Tibial nerve (tissue), 3 donors: Measurements from ENCODE around the gene SMIM35.

ENCODE experiments used
- EP300 ChIP-seq, 2 donors: sonication (generic); formaldehyde crosslinking; IDR thresholded peaks; one replicate each; pipeline ENCODE4 v1.6.1; 2017; ENCODE audit warnings: antibody characterized with exemption in 2 of 2, mild to moderate bottlenecking in 1 of 2
- POLR2A ChIP-seq, 2 donors: fragments of 450-650 bp; IDR thresholded peaks; one replicate each; pipeline ENCODE4 v1.6.1; 2017; ENCODE audit warnings: antibody characterized with exemption in 2 of 2, mild to moderate bottlenecking in 2 of 2, moderate library complexity in 2 of 2

DNA sequence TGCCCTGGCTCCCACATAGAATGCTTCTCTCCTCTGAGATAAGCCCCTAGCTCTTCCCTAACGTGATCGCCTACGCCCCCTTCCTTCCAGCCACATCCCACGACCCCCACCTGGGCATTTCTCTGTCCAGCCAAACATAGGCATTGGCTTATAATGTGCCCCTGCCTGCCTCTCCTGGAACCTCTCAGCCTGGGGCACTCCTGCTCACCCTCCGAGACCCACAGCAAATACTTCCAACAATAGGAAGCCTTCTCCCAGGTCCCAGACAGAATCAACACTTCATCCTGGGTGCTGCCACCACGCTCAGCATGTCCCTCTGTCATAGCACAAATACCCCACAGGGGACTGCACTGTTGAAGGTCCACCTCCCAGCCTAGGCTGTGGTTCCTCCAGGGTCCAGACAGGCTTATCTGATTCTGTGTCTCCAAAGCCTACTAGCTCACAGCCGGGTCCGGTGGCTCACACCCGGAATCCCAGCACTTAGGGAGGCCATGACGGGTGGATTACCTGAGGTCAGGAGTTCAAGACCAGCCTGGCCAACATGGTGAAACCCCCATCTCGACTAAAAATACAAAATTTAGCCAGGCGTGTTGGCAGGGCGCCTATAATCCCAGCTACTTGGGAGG is 34.1 kb downstream of the SMIM35 start:
- TF ChIP-seq POLR2A (IDR thresholded peaks at IDR 0.05): no peak
- TF ChIP-seq EP300 (IDR thresholded peaks at IDR 0.05): no peak
